ENCODE results near the gene CNTNAP2.

Gene CNTNAP2

DNA sequence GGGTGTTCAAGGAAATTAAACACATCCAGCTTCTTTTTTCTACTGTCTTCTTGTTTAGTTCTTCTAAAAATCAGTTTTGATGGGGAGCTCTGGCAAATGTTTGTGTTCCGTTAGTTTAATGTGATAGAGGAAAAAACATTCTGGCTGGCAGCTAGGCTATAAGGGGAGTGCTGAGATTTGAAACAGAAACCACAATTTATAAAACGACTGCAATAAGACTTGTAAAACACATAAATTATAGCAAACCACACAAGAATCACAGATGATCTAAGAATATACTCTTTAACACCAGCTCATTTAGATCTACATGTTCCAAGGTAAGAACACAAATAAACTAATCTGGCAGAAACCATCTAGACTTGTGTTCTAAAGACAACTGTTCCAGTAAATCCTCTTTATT is 425.5 kb downstream of the CNTNAP2 start:
- no peak for TF ChIP-seq CTCF (conservative IDR thresholded peaks at IDR 0.05; ENCODE audit: control insufficient read depth, insufficient read depth, low read depth, low read length)
- no peak for DNase-seq (ENCODE audit: low read depth)
- no peak overlapping the region for H3K4me3 ChIP-seq (ENCODE audit: control insufficient read depth, low read depth, low read length)

- no peak overlapping the region for H3K4me3 ChIP-seq (ENCODE audit: control insufficient read depth, low read depth, low read length)
- DNase-seq (ENCODE audit: low read depth), result no peak
- TF ChIP-seq CTCF (conservative IDR thresholded peaks at IDR 0.05; ENCODE audit: control insufficient read depth, insufficient read depth, low read depth, low read length), result no peak
Measured at GRCh38 chr7:146544748-146545147, 428.1 kb downstream of the CNTNAP2 start.

- no peak overlapping the region for H3K4me3 ChIP-seq (ENCODE audit: control insufficient read depth, low read depth, low read length)
- no peak for TF ChIP-seq CTCF (conservative IDR thresholded peaks at IDR 0.05; ENCODE audit: control insufficient read depth, insufficient read depth, low read depth, low read length)
- no peak for DNase-seq (ENCODE audit: low read depth)
Measured at GRCh38 chr7:146548816-146549215, 432.2 kb downstream of the CNTNAP2 start.

- no peak for DNase-seq (ENCODE audit: low read depth)
- H3K4me3 ChIP-seq (ENCODE audit: control insufficient read depth, low read depth, low read length), result no peak overlapping the region
- TF ChIP-seq CTCF (conservative IDR thresholded peaks at IDR 0.05; ENCODE audit: control insufficient read depth, insufficient read depth, low read depth, low read length), result no peak
Measured at GRCh38 chr7:146554556-146554955, 438.0 kb downstream of the CNTNAP2 start.

DNA sequence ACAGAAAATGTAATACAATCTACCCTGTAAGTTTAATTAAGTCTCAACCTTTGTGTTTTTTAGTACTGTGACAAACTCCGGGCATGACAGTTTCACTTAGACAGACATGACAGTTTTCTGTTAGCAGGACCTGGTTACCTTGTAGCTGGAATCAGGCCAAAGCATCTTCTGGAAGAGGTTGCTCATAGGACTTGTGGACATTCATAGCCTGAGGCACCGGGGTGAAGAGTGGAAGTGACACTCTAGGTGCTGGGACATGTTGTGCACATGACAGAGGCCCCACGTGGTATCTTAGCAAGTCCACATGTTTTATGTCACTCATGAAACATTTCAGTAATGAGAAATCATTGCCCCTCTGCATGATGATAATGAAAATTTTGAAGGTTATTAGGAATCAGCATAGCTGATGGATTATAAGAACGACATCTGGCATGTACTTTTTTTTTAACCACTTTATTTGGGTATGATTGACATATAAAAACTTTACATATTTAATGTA is 441.4 kb downstream of the CNTNAP2 start:
- no peak overlapping the region for H3K4me3 ChIP-seq (ENCODE audit: control insufficient read depth, low read depth, low read length)
- TF ChIP-seq CTCF (conservative IDR thresholded peaks at IDR 0.05; ENCODE audit: control insufficient read depth, insufficient read depth, low read depth, low read length), result no peak
- no peak for DNase-seq (ENCODE audit: low read depth)

- no peak for TF ChIP-seq CTCF (conservative IDR thresholded peaks at IDR 0.05; ENCODE audit: control insufficient read depth, insufficient read depth, low read depth, low read length)
- DNase-seq (ENCODE audit: low read depth), result no peak
- no peak overlapping the region for H3K4me3 ChIP-seq (ENCODE audit: control insufficient read depth, low read depth, low read length)
Measured at GRCh38 chr7:146565872-146566271, 449.3 kb downstream of the CNTNAP2 start.

DNA sequence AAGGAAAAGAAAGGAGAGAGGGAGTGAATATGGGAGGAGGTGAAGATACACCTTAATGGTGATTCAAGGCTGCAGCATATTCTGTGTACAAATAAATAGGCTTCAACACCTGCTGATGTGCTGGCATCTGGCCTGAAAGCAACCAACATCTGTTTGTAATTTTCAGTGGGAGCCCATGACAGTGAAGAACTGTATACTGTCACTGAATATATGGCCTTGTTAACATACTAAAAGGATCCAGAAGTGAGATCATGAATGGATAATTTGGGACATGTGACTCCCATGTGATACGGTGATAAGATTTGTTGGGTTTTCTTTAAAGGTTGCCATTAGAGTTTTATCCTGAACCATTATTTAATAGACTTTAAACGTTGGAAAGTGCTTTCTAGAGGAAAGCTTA is 459.3 kb downstream of the CNTNAP2 start:
- DNase-seq (ENCODE audit: low read depth), result no peak
- H3K4me3 ChIP-seq (ENCODE audit: control insufficient read depth, low read depth, low read length), result no peak overlapping the region
- no peak for TF ChIP-seq CTCF (conservative IDR thresholded peaks at IDR 0.05; ENCODE audit: control insufficient read depth, insufficient read depth, low read depth, low read length)

All from fibroblast of mammary gland (primary cell).